K562 (cell line): ENCODE results near the gene KBTBD12. TPM values are rescaled to one million over a fixed set of nuclear protein-coding genes. Genes with fewer than 3 reads are reported as not detected.

ENCODE experiments used
- ATF4 ChIP-seq: fragments of 450-650 bp; formaldehyde crosslinking; IDR thresholded peaks from 2 replicates; pipeline ENCODE4 v1.4.0; 2022; ENCODE audit warnings: mild to moderate bottlenecking, moderate library complexity
- CAMTA2 ChIP-seq: fragments of 250-450 bp; sonication (Bioruptor Pico); conservative IDR thresholded peaks from 2 replicates; pipeline ENCODE4 v1.5.1; 2022
- CBX3 ChIP-seq, 2 experiments: IDR thresholded peaks; 1 replicate in 1 of 2; 2 replicates in 1 of 2; pipeline ENCODE4 v1.6.1; 2012; ENCODE audit warnings: inconsistent platforms in 2 of 2, low read length in 2 of 2, borderline replicate concordance in 1 of 2, control low read depth in 1 of 2
- ELK3 ChIP-seq: fragments of 450-650 bp; formaldehyde crosslinking; IDR thresholded peaks from 2 replicates; pipeline ENCODE4 v1.4.0; 2020; ENCODE audit warnings: mild to moderate bottlenecking
- EZH2 ChIP-seq: IDR thresholded peaks from 2 replicates; pipeline ENCODE4 v1.6.1; 2012; ENCODE audit warnings: low read depth, mild to moderate bottlenecking, inconsistent platforms, low read length, borderline replicate concordance
- FOS ChIP-seq: IDR thresholded peaks from 3 replicates; pipeline ENCODE4 v1.6.1; 2011; ENCODE audit not compliant: insufficient read length; ENCODE audit errors: extremely low read depth
- HBP1 ChIP-seq: fragments of 450-650 bp; formaldehyde crosslinking; IDR thresholded peaks from 2 replicates; pipeline ENCODE4 v1.4.0; 2022; ENCODE audit warnings: missing genetic modification characterization
- HMG20A ChIP-seq: fragments of 450-650 bp; formaldehyde crosslinking; conservative IDR thresholded peaks from 2 replicates; pipeline ENCODE4 v1.4.0; 2020; ENCODE audit warnings: mild to moderate bottlenecking, mixed read lengths
- IRF2 ChIP-seq: sonication (generic); formaldehyde crosslinking; IDR thresholded peaks from 2 replicates; pipeline ENCODE4 v1.8.1; 2022; ENCODE audit warnings: mild to moderate bottlenecking, missing genetic modification reagents
- MCM5 ChIP-seq: fragments of 450-650 bp; IDR thresholded peaks from 2 replicates; pipeline ENCODE4 v1.6.1; 2016; ENCODE audit warnings: low read depth
- MLLT1 ChIP-seq, 2 experiments: fragments of 450-650 bp; IDR thresholded peaks; 2 replicates each; pipeline ENCODE4 v1.6.1; 2016
- NKRF ChIP-seq: fragments of 450-650 bp; IDR thresholded peaks from 2 replicates; pipeline ENCODE4 v1.6.1; 2016; ENCODE audit warnings: borderline replicate concordance
- SOX6 ChIP-seq: fragments of 450-650 bp; IDR thresholded peaks from 2 replicates; pipeline ENCODE4 v1.6.1; 2014; ENCODE audit warnings: mild to moderate bottlenecking
- TBP ChIP-seq: optimal IDR thresholded peaks from 2 replicates; pipeline ENCODE3; 2011; ENCODE audit warnings: low read depth, low read length, improper control_type of control experiment
- TEAD2 ChIP-seq: fragments of 450-650 bp; IDR thresholded peaks from 2 replicates; pipeline ENCODE4 v1.6.1; 2016; ENCODE audit warnings: missing genetic modification characterization, control low read depth, missing compliant biosample characterization
- USF1 ChIP-seq: sonication (generic); formaldehyde crosslinking; IDR thresholded peaks from 2 replicates; pipeline ENCODE4 v1.9.0; 2022; ENCODE audit warnings: mild to moderate bottlenecking, missing genetic modification reagents
- USF2 ChIP-seq: sonication (generic); formaldehyde crosslinking; IDR thresholded peaks from 2 replicates; pipeline ENCODE4 v1.5.0; 2020; ENCODE audit warnings: missing genetic modification reagents
- ZNF184 ChIP-seq: sonication (generic); formaldehyde crosslinking; IDR thresholded peaks from 2 replicates; pipeline ENCODE4 v1.5.0; 2020; ENCODE audit warnings: missing genetic modification reagents
- ZNF586 ChIP-seq: fragments of 450-650 bp; formaldehyde crosslinking; conservative IDR thresholded peaks from 2 replicates; pipeline ENCODE4 v1.4.0; 2020; ENCODE audit warnings: mild to moderate bottlenecking, moderate library complexity
- polyA plus RNA-seq, 8 experiments: library from polyadenylated mRNA; depleted of rRNA in 4 of 8; stranded (reverse) in 5 of 8; unstranded in 3 of 8; fragments of >200 nt; fragmentation: Nextera tagmentation in 2 of 8; fragmentation: Illumina TruSeq in 1 of 8; extraction: Ambion mirVana in 2 of 8; extraction: Trizol in 1 of 8; gene quantifications; 2 replicates each; pipeline versions ENCODE4 v1.2.1 to v1.2.3, GENCODE V29; 2011 to 2014; ENCODE audit warnings: inconsistent platforms in 1 of 8, missing spikeins in 1 of 8
- total RNA-seq, 7 experiments: library from RNA; depleted of rRNA in 6 of 7; stranded (reverse); fragments of >200 nt in 6 of 7; fragmentation: Illumina TruSeq in 2 of 7; extraction: Trizol in 2 of 7; gene quantifications; 2 replicates each; pipeline versions ENCODE4 v1.2.1 to v1.2.3, GENCODE V29; 2011 to 2021; ENCODE audit warnings: low replicate concordance in 1 of 7

Gene KBTBD12
- total and polyA plus RNA-seq, 9 of the 15 experiments (the other 6 are each of a cell fraction or from before 2014, with no cell fraction given) = not detected

GRCh38 chr3:128009952-128010846, 95.2 kb downstream of the KBTBD12 start (continued):
- TF ChIP-seq NKRF (no peak), ZNF184 (CRISPR knock-in tag) (no peak), IRF2 (CRISPR knock-in tag) (no peak), ZNF586 (CRISPR knock-in tag) (no peak), USF1 (CRISPR knock-in tag) (no peak), HMG20A (no peak), TEAD2 (tag) (no peak), SOX6 (peak; percentile 89), HBP1 (CRISPR knock-in tag) (no peak), TBP (no peak), CAMTA2 (no peak), EZH2 (no peak), ATF4 (CRISPR knock-in tag) (peak; percentile 97), MLLT1 (IDR thresholded peaks at IDR 0.05) (peak in 1 of 2 experiments; percentile 18; a peak in 1 of 4 replicates), ELK3 (no peak), MCM5 (no peak), CBX3 (IDR thresholded peaks at IDR 0.05; ENCODE audit: borderline replicate concordance in 1 of 2, low read length in 2 of 2) (no peak), USF2 (CRISPR knock-in tag) (no peak), FOS (no peak)
